PC-3 (cell line): Measurements from ENCODE around the gene IQSEC1. TPM values are rescaled to one million over a fixed set of nuclear protein-coding genes. Genes with fewer than 3 reads are reported as not detected.

Experiments used
- ATAC-seq: fragments of 200-7000 bp; cut with Tn5 transposase; 2 replicates; pipeline ENCODE4 v1.9.1; 2020; ENCODE audit warnings: mild to moderate bottlenecking, moderate library complexity
- BruUV-seq: library from RNA; stranded (reverse); fragments of 400-500 nt; replicated peaks from 2 replicates; lab custom pipeline; 2021; lab: Mats Ljungman, UMichigan
- CTCF ChIA-PET: fragments of 300-600 bp; sonication (Branson Sonifier 250); formaldehyde crosslinking; loops from one replicate; lab custom pipeline; 2022; ENCODE audit warnings: antibody characterized with exemption; lab: Charles Lee
- POLR2A ChIA-PET: fragments of 300-600 bp; sonication (Branson Sonifier 250); formaldehyde crosslinking; loops from one replicate; lab custom pipeline; 2022; ENCODE audit warnings: antibody characterized with exemption; ENCODE audit not compliant: unreplicated experiment; lab: Charles Lee
- DNase-seq: peaks from one replicate; pipeline ENCODE4 v3.0.0-alpha.2; 2015
- H2AFZ ChIP-seq: fragments of 300-600 bp; sonication (generic); 2 replicates; pipeline ENCODE4 v1.6.0; 2016; ENCODE audit warnings: antibody characterized with exemption, low read length
- H3F3A ChIP-seq: fragments of 300-600 bp; sonication (generic); one replicate; pipeline ENCODE4 v1.6.0; 2017; ENCODE audit warnings: antibody characterized with exemption, low read length, control low read depth, mild to moderate bottlenecking; ENCODE audit not compliant: unreplicated experiment
- H3K27ac ChIP-seq: fragments of 300-600 bp; sonication (generic); 2 replicates; pipeline ENCODE4 v1.5.1; 2016; ENCODE audit warnings: mild to moderate bottlenecking, low read length
- H3K27me3 ChIP-seq: fragments of 300-600 bp; sonication (generic); 2 replicates; pipeline ENCODE4 v1.6.1; 2016; ENCODE audit warnings: low read length, mixed read lengths
- H3K36me3 ChIP-seq: fragments of 300-600 bp; sonication (generic); 2 replicates; pipeline ENCODE4 v1.6.1; 2016; ENCODE audit warnings: low read depth, mixed run types, low read length, mixed read lengths
- H3K4me1 ChIP-seq: fragments of 300-600 bp; sonication (generic); 2 replicates; pipeline ENCODE4 v1.5.1; 2016; ENCODE audit warnings: low read length; ENCODE audit not compliant: insufficient read depth
- H3K4me2 ChIP-seq: fragments of 300-600 bp; sonication (generic); 2 replicates; pipeline ENCODE4 v1.6.0; 2016; ENCODE audit warnings: low read length
- H3K4me3 ChIP-seq: fragments of 300-600 bp; sonication (generic); 2 replicates; pipeline ENCODE4 v1.5.1; 2016; ENCODE audit warnings: mild to moderate bottlenecking, low read length, mixed read lengths
- H3K79me2 ChIP-seq: fragments of 300-600 bp; sonication (generic); 2 replicates; pipeline ENCODE4 v1.6.1; 2017; ENCODE audit warnings: low read length, mixed read lengths
- H3K9ac ChIP-seq: fragments of 300-600 bp; sonication (generic); 2 replicates; pipeline ENCODE4 v1.6.0; 2016; ENCODE audit warnings: mild to moderate bottlenecking, low read length
- H3K9me2 ChIP-seq: fragments of 300-600 bp; sonication (generic); replicated peaks from 2 replicates; pipeline ENCODE4 v1.6.1; 2016; ENCODE audit warnings: mixed run types, low read length, mixed read lengths
- H3K9me3 ChIP-seq: fragments of 300-600 bp; sonication (generic); 2 replicates; pipeline ENCODE4 v1.6.1; 2016; ENCODE audit warnings: low read length, mixed read lengths
- H4K20me1 ChIP-seq: fragments of 300-600 bp; sonication (generic); 2 replicates; pipeline ENCODE4 v1.6.1; 2016; ENCODE audit warnings: low read length, mixed read lengths
- EZH2 ChIP-seq: fragments of 300-600 bp; sonication (generic); IDR thresholded peaks from one replicate; pipeline ENCODE4 v1.6.1; 2017; ENCODE audit warnings: antibody characterized with exemption, mild to moderate bottlenecking, low read length; ENCODE audit not compliant: unreplicated experiment
- EZH2phosphoT487 ChIP-seq: fragments of 300-600 bp; sonication (generic); IDR thresholded peaks from 2 replicates; pipeline ENCODE4 v1.6.1; 2018; ENCODE audit warnings: mild to moderate bottlenecking, antibody characterized with exemption, low read length, borderline replicate concordance
- intact Hi-C: fragments of 100-400 bp; cut with micrococcal nuclease; formaldehyde crosslinking; loops from 2 replicates; pipeline ENCODE4 v1.9.0; 2023
- total RNA-seq: library from RNA; depleted of rRNA; stranded (reverse); fragments of >200 nt; gene quantifications from 2 replicates; pipeline ENCODE4 v1.2.3, GENCODE V29; 2014
- TF ChIP-seq, protein P1 (sequence below): fragments of 300-600 bp; sonication (generic); conservative IDR thresholded peaks from 2 replicates; pipeline ENCODE4 v1.5.1; 2017; ENCODE audit warnings: antibody characterized with exemption, low read depth, mild to moderate bottlenecking, low read length

IQSEC1 gene
- total RNA-seq, 1 experiment from 2014 or later, result 37.9 TPM

DNA sequence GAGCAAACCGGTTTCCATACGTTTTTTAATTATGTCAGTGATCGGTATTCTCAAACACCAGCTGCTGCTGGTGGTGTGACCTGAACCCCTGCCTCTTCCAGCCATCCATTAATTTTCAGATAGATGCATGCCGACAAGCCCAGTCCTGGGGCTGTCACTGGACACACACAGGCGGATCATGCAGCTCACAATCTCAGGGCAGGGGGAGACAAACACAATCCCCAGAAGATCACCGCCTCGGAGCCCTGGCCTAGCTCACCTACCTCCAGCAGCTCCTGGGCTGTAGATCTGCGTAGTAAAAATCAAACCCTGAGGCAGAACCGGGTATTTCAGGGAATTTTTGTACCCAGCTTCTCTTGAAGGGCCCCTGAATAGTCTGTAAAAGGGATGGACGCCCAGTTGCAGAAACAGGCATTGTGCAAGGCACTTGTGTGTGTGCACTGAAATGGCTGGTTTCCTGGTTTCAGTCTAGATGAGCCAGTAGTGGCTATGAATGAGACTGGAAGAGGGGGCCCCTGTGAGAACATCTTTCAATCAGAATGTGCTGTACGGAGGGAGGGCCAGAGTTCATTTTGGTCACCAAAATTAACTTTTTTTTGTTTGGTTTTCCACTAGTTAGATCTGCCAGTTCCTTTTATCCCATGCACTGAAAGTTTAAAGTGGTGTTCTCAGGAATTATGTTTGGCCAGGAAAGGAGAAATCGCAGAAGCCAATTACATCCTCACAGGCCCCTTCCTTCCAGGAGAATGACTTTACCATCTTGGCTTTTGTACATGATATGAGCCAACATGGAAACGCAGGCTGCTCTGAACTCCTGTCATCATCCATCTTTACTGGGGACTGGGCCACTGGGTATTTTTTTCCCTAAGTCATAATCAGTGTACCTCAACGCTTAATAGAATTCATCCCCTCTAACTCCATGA, 176.9 kb downstream of the IQSEC1 start:
- H3K9me2 ChIP-seq, result no peaks in the 10 kb centered on the region
- no peaks in the 10 kb centered on the region for H3F3A ChIP-seq
- TF ChIP-seq, protein P1, sequence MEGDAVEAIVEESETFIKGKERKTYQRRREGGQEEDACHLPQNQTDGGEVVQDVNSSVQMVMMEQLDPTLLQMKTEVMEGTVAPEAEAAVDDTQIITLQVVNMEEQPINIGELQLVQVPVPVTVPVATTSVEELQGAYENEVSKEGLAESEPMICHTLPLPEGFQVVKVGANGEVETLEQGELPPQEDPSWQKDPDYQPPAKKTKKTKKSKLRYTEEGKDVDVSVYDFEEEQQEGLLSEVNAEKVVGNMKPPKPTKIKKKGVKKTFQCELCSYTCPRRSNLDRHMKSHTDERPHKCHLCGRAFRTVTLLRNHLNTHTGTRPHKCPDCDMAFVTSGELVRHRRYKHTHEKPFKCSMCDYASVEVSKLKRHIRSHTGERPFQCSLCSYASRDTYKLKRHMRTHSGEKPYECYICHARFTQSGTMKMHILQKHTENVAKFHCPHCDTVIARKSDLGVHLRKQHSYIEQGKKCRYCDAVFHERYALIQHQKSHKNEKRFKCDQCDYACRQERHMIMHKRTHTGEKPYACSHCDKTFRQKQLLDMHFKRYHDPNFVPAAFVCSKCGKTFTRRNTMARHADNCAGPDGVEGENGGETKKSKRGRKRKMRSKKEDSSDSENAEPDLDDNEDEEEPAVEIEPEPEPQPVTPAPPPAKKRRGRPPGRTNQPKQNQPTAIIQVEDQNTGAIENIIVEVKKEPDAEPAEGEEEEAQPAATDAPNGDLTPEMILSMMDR, result no peak
- TF ChIP-seq EZH2phosphoT487 (no peak), EZH2 (no peak)
- H2AFZ ChIP-seq, result no peak overlapping the region
- H3K4me1 ChIP-seq, result peaks cover 28% of the 10 kb centered on the region
- ChIA-PET POLR2A (no interaction called here), CTCF (no interaction called here)
- intact Hi-C loops, result loop anchor here (10.0 kb wide), 3 partner anchors 98 to 412 kb away; partner anchors contain the start of genes MKRN2 and TSEN2
- H3K27me3 ChIP-seq, result no peaks in the 10 kb centered on the region
- H3K79me2 ChIP-seq, result no peaks in the 10 kb centered on the region
- no peak overlapping the region for H3K4me3 ChIP-seq
- H4K20me1 ChIP-seq, result no peaks in the 10 kb centered on the region
- no peak for ATAC-seq
- no peak overlapping the region for H3K4me2 ChIP-seq
- H3K9me3 ChIP-seq, result no peaks in the 10 kb centered on the region
- H3K36me3 ChIP-seq, result peaks cover 3% of the 10 kb centered on the region; the same call in 1 of the 2 replicates
- DNase-seq, result no peak
- no peak overlapping the region for H3K9ac ChIP-seq
- no peak overlapping the region for H3K27ac ChIP-seq
- BruUV-seq, result no TSS peak

DNA sequence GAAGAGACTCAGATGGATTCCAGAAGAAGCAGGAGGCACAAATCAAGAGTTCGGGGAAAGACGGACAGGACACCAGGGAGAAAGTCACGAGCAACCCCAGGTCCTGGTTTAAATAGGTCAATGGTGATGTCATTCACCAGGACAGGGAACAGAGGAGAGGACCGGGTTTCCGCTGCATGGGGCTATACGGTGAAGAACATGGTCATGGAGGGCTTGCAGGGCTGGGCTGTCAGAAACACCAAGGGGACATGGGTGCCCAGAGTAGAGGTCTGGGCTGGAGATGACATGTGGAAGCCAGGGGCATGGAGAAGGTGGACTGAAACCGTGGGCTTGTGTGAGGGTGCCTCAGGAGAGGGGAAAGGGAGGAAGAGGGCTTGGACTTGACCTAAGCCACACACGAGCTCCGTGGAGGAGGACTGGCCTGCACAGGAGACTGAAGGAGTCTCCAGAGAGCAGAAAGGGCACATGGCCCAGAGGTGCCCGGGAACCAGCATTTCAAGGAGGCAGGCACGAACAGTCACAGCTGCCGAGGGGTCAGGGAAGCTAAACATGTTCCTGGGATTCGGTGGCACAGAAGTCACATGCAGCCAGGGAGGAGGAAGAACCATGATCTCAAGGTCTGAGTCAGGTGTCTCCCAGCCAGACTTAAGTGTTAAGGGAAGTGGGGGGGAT, 177.7 kb downstream of the IQSEC1 start:
- Histone ChIP-seq H4K20me1 (no peaks in the 10 kb centered on the region), H3F3A (no peaks in the 10 kb centered on the region), H3K4me1 (peaks cover 36% of the 10 kb centered on the region), H3K9me2 (no peaks in the 10 kb centered on the region), H3K27ac (no peak overlapping the region), H2AFZ (no peak overlapping the region), H3K36me3 (peaks cover 3% of the 10 kb centered on the region; the same call in 1 of the 2 replicates), H3K79me2 (no peaks in the 10 kb centered on the region), H3K27me3 (no peaks in the 10 kb centered on the region), H3K4me3 (no peak overlapping the region), H3K4me2 (no peak overlapping the region), H3K9me3 (no peaks in the 10 kb centered on the region), H3K9ac (no peak overlapping the region)
- ChIA-PET CTCF (no interaction called here), POLR2A (no interaction called here)
- ATAC-seq, result no peak
- TF ChIP-seq EZH2phosphoT487 (no peak), EZH2 (no peak)
- TF ChIP-seq, protein P1, result no peak
- intact Hi-C loops, result loop anchor here (10.0 kb wide), 3 partner anchors 99 to 411 kb away; partner anchors contain the start of genes MKRN2 and TSEN2
- no peak for DNase-seq
- BruUV-seq, result no TSS peak
